Activated CD8-positive, alpha-beta memory T cell treated with anti-CD3 and anti-CD28 coated beads for 36 hours (primary cell): ENCODE data around the gene SLC1A2. TPM values are rescaled to one million over a fixed set of nuclear protein-coding genes. Genes with fewer than 3 reads are reported as not detected.

ENCODE experiments used
- CTCF ChIA-PET: fragments of 350-600 bp; sonication (Branson Sonifier 250); formaldehyde crosslinking; loops from one replicate; lab custom pipeline; 2021; ENCODE audit warnings: antibody characterized with exemption; lab: Charles Lee
- POLR2A ChIA-PET: fragments of 350-600 bp; sonication (Branson Sonifier 250); formaldehyde crosslinking; loops from one replicate; lab custom pipeline; 2021; ENCODE audit warnings: antibody characterized with exemption; lab: Charles Lee
- total RNA-seq, 2 experiments: library from RNA; stranded (reverse); gene quantifications; one replicate each; pipeline ENCODE4 v1.2.3, GENCODE V29; 2021

Gene SLC1A2
- total RNA-seq, 2 experiments from 2014 or later = not detected

DNA sequence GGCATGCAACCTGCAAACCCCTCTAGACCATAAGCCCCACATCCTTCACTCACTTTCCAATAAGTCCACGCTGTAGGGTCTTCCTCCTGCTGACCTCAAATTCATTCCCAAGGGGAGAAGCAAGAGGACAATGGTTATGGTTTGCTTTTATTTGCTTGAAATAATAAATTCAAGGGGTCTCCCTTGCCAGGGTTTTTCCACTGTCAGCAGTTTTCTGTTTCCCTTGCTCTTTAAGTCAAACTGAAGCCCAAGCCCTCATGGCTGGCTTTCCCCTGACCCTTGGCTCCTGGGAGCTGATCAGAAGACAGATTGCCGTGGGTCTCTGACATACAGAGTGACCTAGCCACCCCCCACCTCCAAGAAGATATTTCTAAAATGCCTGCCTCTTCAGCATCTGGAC lies 3.9 kb downstream of the SLC1A2 start:
- CTCF ChIA-PET = no interaction called here

DNA sequence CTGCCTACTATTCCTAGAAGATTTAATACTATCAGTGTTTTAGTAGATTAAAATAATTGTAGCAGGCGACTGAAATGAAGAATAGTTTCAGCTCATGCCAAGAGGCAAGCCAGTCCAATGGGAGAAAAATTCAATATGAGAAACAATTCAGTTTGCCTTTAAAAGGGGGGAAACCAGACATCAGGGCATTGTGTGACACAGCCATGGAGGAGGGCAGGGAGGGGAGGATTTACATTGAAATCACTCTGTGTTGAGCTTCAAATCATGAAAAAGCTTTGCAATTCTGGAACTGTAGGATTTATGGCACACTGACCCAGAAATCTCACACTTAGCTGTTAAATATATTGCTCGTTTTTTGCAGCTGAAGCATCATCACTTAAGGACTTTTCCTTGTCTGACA lies 4.6 kb downstream of the SLC1A2 start:
- ChIA-PET POLR2A (no interaction called here), CTCF (no interaction called here)

More for the DNA sequence above, 3.9 kb downstream of the SLC1A2 start:
- POLR2A ChIA-PET = no interaction called here

DNA sequence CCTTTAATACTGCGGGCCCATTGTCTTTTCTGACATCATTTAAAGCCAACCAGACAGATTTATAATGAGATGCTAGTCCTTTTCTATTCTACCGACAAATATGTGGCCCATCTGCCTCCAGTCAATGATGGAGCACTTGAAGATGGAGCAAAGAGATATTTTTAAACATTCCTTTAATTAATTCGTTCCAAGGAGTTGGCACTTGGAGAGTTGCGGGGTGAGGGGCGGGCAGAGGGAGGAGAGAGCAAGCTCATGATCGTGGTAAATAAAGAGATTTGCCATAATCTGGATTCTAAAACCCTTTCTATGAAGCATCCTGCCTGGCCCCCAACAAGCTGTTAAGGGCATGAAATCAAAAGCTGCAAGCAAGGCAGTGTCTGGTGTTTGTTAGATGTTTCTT lies 5.0 kb downstream of the SLC1A2 start:
- POLR2A ChIA-PET = no interaction called here
- CTCF ChIA-PET = no interaction called here

DNA sequence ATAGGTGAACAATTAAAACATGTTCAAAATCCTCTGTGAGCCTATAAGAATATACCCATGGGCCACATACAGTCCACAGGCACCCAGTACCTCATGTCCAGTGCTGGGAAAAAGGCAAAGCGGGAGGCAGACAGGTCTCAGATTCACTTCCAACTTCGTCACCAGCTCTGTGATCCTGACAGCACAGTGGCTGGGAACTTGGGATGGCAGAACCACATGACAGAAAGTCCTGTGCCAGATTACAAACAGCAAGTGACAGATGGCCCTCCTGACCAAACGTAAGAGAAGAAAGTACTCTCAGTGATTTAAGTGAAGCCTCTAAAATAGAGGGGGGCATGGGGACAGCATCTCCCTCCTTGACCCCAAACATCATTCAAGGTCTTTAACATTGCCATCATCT lies 5.8 kb downstream of the SLC1A2 start:
- CTCF ChIA-PET = no interaction called here
- POLR2A ChIA-PET = no interaction called here

DNA sequence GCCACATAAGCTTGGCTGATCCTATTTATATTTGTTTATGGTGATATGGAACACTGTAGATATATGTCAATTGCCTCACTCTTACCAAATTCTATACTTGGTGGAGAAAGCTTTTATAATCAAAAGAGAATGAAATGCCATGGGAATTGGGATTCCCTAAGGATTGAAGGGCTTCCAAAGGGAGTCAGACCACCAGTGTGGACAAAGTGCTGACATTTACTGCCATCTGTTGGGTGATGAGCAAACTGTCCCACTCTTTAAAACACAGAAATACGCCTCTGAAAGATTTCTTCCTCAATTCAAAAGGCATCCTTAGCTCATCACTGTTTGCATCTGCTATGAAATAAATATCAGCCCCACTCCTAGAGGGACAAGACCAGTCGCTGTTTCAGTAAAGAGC lies 7.1 kb downstream of the SLC1A2 start:
- POLR2A ChIA-PET = no interaction called here
- CTCF ChIA-PET = interaction anchor here (0.7 kb wide), 1 partner anchor 479 kb away, joined by 3 read pairs; no protein-coding TSS in a partner anchor

DNA sequence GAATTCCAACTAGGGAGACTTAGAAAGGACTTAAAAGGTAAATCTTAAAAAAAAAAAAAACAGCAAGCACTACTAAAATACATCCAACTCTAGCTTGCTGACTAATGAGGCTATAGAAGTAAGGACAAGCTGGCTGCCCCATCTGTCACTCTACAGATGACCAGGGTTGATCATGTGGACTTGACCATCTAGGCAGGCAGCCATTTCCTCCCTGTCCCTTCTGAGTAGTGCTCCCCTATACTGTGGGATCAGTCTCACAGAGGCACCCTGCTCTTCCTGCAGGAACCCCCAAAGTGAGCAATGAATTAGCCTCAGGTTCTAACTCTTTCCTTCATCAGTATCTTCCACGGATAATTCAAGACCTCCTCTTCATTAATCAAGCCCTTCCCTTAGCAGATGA lies 12.3 kb downstream of the SLC1A2 start:
- CTCF ChIA-PET = no interaction called here

DNA sequence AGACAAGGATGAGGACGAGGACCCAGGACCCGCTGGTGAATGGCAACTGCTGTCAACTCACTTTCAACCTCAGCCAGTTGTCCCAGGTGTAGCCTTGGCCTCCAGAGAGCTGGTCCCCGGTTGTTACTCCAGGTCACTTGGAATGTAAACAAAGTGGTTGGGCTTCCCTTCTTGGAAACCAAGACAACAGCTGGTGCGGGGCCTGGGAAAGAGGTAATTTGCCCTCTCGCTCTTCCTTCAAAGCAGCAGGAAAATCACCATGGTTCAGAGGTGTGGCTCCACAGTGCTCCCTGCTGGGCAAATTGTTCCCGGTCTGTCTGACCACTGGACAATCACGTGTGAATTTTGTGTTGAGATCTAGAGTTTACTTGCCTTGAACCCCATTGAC lies 15.0 kb downstream of the SLC1A2 start:
- POLR2A ChIA-PET = no interaction called here
- CTCF ChIA-PET = no interaction called here

More for the DNA sequence above, 12.3 kb downstream of the SLC1A2 start:
- POLR2A ChIA-PET = no interaction called here

DNA sequence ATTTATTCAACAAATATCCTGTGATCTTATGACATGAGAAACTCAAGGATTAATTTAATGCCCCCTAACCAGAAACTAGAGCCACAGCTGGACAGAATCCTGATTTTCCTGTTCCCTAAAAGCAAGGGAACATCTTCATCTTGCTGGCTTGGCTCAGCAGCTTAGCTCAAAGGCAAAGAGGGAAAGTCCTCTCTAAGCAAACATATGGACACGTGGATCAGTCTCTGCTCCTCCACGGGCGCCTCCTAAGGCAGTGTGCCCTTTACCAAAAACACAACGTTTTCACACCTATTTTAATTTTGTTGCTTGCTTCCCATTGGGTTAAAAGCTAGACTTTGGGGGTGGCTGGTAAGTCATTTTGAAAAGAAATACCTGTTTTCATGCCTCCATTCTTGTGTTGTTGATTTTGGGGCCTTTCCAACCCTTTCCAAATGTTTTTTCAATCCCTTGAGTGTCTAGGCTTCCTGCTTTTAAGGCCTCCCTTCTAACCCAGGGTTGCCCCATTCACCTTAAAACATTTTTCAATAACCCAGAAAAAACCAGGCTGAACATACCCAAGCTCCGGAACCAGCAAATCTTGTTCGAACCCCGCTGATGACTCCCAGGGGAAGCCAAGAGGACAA lies 15.5 kb downstream of the SLC1A2 start:
- POLR2A ChIA-PET = no interaction called here

DNA sequence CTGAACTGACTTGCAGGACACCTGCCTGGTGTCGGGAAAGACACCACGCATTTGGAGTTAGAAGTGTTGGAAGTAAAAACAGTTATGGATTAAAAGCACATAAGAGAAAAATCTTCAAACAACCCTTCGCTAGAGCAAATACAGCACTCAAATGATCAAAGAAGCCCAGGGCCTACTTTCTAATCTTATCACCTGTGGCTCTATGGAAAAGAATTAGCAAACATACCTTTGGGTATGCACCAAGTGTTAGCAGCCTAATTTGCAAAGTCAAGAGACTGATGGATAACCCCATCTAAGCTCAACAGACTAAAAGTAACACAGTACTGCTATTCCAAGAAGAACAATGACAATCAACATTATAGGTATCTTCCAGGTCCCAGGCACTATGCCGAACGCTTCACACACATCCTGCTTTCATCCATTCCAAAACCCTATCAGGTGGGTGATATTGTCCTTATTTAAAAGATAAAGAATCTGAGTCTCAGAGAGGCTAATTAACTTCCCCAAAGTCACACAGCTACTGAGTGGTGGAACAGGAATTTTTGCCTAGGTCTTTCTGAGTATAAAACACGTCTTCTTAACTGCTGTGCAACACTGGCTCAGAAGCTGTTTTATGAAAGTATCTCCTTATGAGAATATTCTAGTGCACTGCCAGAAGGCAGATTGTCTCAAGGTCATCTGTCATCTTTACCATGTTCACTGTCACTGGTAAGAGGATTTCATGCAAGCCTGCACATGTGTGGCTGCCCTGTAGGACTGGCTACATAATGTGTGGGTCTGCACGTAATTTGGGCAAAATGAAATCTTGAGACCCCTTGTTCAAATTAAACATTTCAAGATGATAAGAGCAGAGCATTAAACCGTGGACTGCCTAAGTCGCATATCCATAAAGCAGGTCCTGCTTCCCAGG lies 16.4 kb downstream of the SLC1A2 start:
- ChIA-PET CTCF (no interaction called here), POLR2A (no interaction called here)

More for the DNA sequence above, 15.5 kb downstream of the SLC1A2 start:
- CTCF ChIA-PET = no interaction called here

DNA sequence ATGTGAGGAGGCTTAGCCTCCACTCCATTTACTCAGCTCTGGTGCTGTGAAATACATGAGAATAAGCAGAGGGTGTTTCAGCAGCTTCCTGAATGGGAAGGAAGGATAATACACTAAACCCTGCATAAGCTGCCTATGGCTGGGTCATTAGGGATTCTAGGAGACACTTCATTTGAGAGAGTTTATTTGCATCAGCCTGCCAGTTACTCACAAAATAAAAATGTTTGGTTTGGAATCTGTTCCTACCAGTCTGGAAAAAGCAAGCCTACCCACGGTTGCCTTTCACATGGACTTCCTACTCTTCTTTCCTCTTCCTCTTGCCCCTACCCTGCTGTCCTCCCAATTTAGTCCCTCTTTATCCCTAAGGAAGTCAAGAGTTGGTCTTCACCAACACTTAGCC lies 20.5 kb downstream of the SLC1A2 start:
- CTCF ChIA-PET = no interaction called here
- POLR2A ChIA-PET = no interaction called here

DNA sequence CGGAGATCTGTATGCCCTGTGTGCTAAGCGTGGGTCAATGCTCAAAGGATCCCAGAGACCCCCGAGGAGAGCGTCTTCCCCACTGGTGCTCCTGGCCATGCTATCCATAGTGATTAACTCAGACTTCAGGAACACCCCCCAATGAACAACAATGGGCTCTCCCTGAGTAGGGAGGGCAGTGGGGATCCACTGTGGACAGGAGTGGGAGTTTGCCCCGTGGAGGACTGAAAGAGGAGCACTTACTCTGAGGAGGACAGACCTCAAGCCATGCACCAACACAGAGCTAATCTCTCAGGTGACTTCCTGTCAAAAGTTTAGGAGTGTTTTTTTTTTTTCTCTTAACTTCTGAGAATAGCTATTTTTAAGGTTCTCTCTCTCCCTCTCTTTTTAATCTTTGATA lies 24.4 kb downstream of the SLC1A2 start:
- POLR2A ChIA-PET = no interaction called here
- CTCF ChIA-PET = no interaction called here

DNA sequence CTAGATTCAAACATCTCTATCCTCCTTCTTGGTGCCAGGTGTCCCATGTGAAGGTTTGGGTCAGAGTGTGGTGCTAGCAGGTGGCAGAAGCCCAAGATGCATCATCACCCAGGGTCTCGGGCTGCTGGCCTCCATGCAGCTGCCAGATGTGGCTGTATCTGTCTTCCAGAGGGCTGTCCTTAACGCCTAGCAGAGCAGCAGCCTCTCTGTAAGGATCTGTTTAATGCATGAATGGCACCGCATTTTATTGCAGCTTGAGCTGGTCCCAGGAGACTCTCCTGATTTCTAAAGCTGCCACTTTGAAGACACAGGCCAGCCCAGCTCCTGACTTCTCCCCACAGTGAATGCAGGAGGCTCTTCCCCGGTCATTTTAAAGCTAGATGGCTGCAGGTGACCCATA lies 26.3 kb downstream of the SLC1A2 start:
- CTCF ChIA-PET = interaction anchor here (3.1 to 3.8 kb wide), 4 partner anchors 465 to 880 kb away, joined by 8 to 17 read pairs (median 13); partner anchors contain the start of gene ELF5
- POLR2A ChIA-PET = no interaction called here

DNA sequence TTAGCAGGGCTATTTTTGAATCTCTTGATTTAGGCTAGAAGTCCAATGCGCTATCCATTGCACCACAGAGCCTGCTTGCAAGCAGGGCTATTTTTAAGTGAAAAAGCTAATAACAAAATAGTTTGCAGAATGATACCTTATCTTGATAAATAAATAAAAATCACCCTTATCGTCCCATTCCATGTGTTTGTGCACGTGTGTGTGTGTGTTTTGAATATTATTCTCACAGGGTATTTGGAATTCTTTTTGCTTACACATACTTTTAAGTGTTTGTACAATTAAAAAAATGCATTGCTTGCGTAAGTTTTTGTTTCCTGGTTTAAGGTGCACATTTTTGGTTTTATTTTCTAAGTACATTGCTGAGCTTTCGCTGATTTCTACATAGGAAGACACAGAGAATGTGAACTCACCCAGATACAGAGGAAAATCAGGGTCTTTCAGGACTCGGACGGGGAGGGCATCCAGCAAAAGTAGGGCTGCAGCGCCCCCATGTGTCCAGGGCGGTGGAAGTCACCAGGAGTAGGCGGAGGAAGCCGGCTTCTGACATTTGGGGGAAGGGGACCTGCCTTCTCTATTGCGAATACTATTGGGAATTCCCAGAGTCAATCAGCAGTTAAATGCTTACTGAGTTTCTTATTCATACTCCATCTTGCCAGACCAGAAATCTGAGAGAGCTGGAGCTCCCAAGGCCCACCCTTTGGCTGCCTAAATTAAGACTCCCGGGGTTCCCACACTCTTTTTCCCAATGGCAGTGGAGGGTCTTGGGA lies 27.3 kb downstream of the SLC1A2 start:
- POLR2A ChIA-PET = no interaction called here
- CTCF ChIA-PET = interaction anchor here (0.8 to 3.8 kb wide), 7 partner anchors 225 to 879 kb away, joined by 3 to 17 read pairs (median 8); partner anchors contain the start of gene ELF5

DNA sequence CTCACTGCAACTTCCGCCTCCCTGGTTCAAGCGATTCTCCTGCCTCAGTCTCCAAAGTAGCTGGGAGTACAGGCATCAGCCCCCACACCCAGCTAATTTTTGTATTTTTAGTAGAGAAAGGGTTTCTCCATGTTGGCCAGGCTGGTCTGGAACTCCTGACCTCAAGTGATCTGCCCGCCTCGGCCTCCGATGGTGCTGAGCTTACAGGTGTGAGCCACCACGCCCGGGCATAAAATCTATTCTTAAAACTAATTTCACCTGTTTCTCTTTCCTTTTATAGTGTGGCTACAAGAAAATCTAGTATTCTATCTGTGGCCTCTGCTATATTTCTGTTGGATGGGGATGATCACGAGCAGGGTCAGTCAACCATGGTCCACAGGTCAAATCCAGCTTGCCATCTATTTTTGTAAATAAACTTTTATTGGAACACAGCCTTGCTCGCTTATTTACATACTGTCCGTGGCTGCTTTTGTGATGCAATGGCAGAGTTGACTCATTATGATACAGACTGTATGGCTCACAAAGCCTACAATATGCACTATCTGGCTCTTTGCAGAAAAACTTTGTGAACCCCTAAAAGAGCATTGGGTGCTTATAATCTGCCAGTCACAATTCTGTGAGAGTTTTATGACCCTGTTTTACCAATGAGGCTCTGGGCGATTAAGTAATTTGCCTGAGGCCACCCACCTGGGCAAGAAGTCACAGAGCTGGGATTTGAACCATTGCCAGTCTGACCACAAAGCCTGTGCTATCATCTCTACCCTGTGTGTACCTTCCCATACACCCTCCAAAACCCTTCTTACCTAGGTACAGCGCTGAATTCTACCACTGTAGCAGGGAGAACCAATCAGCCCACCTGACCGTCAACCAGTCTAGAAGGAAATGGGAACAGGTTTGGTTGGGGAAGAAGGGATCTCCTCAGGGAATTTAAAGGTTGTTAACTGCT lies 28.3 kb downstream of the SLC1A2 start:
- ChIA-PET CTCF (interaction anchor here (0.7 to 3.8 kb wide), 9 partner anchors 205 to 878 kb away, joined by 3 to 17 read pairs (median 4); partner anchors contain the start of gene ELF5), POLR2A (no interaction called here)

DNA sequence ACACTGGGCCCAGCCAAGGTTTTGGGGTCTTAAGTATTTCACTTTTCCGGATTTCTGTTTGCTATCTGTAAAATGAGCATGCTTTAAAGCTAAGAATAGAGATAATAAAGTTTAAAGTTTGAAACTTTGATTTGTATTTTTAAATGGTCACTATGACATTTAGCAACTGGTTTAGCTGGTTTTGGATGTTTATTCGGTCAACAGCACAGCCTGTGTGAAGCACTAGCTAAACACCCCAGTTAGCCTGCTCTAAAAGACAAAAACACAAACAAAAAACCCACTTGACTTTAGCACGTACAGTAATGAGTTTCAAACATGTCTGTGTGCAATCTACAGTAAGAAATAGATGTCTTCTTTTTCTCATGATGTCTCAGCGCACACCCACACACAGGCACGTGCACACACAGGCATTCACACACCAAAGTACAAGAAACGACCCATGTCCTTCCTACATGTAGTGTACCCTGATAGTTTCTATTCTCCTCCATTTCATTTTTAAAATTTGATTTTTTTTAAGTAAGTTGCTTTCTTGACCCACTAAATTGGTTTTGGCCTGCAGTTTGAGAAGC lies 29.4 kb downstream of the SLC1A2 start:
- POLR2A ChIA-PET = no interaction called here
- CTCF ChIA-PET = no interaction called here

DNA sequence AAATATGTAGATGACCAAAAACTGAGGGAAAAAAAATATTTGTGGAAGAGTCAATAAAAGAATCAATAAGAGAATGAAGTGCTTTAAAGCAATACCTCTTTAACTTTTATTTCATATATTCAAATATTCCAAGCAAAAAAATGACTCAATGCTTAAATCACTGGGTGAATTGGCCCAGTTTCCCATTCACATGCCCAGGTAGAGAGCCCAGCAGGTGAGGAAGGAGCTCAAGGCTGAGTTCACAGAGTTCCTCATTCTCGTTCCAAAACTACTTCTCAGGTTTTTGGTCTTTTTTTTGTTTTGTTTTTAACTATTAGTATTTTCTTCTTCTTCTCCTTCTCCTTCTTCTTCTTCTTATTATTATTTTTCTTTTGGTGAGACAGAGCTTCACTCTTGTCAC lies 30.2 kb downstream of the SLC1A2 start:
- CTCF ChIA-PET = no interaction called here
- POLR2A ChIA-PET = interaction anchor here (0.6 kb wide), 1 partner anchor 177 kb away, joined by 3 read pairs; no protein-coding TSS in a partner anchor

DNA sequence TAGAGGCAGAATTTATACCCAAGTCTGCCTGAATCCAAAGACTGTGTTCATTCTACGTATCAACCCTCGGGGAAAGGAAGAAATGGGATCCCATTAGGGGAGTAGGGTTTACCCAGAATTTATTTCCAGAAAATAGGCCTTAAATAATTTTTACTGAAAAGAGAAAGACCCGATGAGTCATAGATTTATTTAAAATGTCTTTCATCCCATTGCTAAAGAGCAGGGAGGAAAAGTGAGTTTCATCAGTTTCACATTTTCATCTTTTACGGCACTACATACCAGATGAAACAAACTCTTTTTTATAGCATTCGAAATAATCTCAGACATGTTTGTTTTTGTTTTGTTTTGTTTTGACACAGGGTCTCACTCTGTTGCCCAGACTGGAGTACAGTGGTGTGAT lies 31.3 kb downstream of the SLC1A2 start:
- ChIA-PET POLR2A (no interaction called here), CTCF (no interaction called here)
